HepG2 (cell line): ENCODE measurements around the gene BTBD1. TPM values are rescaled to one million over a fixed set of nuclear protein-coding genes. Genes with fewer than 3 reads are reported as not detected.
A peak's percentile ranks its signal among the peaks of the same experiment; 100 is the strongest.

Experiments used
- ARHGAP35 ChIP-seq: sonication (generic); formaldehyde crosslinking; IDR thresholded peaks from 2 replicates; pipeline ENCODE4 v1.9.0; 2022; ENCODE audit warnings: mild to moderate bottlenecking, inconsistent platforms, moderate library complexity, missing genetic modification reagents, borderline replicate concordance
- CTCF ChIP-seq: sonication (generic); formaldehyde crosslinking; IDR thresholded peaks from 2 replicates; pipeline ENCODE4 v1.5.0; 2020; ENCODE audit warnings: mild to moderate bottlenecking, missing genetic modification reagents, moderate library complexity
- EED ChIP-seq: sonication (generic); formaldehyde crosslinking; IDR thresholded peaks from 2 replicates; pipeline ENCODE4 v1.5.0; 2020; ENCODE audit warnings: mild to moderate bottlenecking, missing genetic modification reagents
- IKZF5 ChIP-seq: IDR thresholded peaks from 2 replicates; pipeline ENCODE4 v1.6.1; 2018; ENCODE audit warnings: missing genetic modification reagents, mild to moderate bottlenecking, missing compliant biosample characterization
- IRF9 ChIP-seq: sonication (generic); formaldehyde crosslinking; IDR thresholded peaks from 2 replicates; pipeline ENCODE4 v1.8.0; 2022; ENCODE audit warnings: missing genetic modification reagents, mild to moderate bottlenecking, borderline replicate concordance
- KDM4B ChIP-seq: sonication (generic); formaldehyde crosslinking; IDR thresholded peaks from 2 replicates; pipeline ENCODE4 v1.4.0; 2020; ENCODE audit warnings: missing genetic modification reagents
- KDM5B ChIP-seq: sonication (generic); formaldehyde crosslinking; IDR thresholded peaks from 2 replicates; pipeline ENCODE4 v1.4.0; 2020; ENCODE audit warnings: missing genetic modification reagents, mild to moderate bottlenecking, borderline replicate concordance
- KMT2A ChIP-seq: sonication (generic); formaldehyde crosslinking; IDR thresholded peaks from 2 replicates; pipeline ENCODE4 v1.4.0; 2020; ENCODE audit warnings: missing genetic modification reagents
- MIXL1 ChIP-seq: IDR thresholded peaks from 2 replicates; pipeline ENCODE4 v1.6.1; 2016
- NKX3-1 ChIP-seq: sonication (generic); formaldehyde crosslinking; IDR thresholded peaks from 2 replicates; pipeline ENCODE4 v1.5.0; 2020; ENCODE audit warnings: missing genetic modification reagents
- NPAS2 ChIP-seq: sonication (generic); formaldehyde crosslinking; IDR thresholded peaks from 2 replicates; pipeline ENCODE4 v1.8.0; 2022; ENCODE audit warnings: mild to moderate bottlenecking, missing genetic modification reagents, borderline replicate concordance
- RBFOX2 ChIP-seq: fragments of 200-400 bp; formaldehyde crosslinking; IDR thresholded peaks from 2 replicates; pipeline ENCODE4 v1.6.1; 2017; ENCODE audit warnings: low read depth, mild to moderate bottlenecking, low read length
- STAT5B ChIP-seq: sonication (generic); formaldehyde crosslinking; IDR thresholded peaks from 2 replicates; pipeline ENCODE4 v1.4.0; 2020; ENCODE audit warnings: missing genetic modification reagents
- TBX2 ChIP-seq: sonication (generic); formaldehyde crosslinking; IDR thresholded peaks from 2 replicates; pipeline ENCODE4 v1.5.0; 2020; ENCODE audit warnings: missing genetic modification reagents, mild to moderate bottlenecking, borderline replicate concordance
- TGIF2 ChIP-seq: IDR thresholded peaks from 2 replicates; pipeline ENCODE4 v1.6.1; 2016; ENCODE audit warnings: control low read depth, missing compliant biosample characterization
- XRCC5 ChIP-seq: fragments of 200-400 bp; formaldehyde crosslinking; optimal IDR thresholded peaks from 2 replicates; pipeline ENCODE3; 2017; ENCODE audit warnings: mild to moderate bottlenecking, low read length
- ZFP36L2 ChIP-seq: sonication (generic); formaldehyde crosslinking; IDR thresholded peaks from 2 replicates; pipeline ENCODE4 v1.4.0; 2020; ENCODE audit warnings: missing genetic modification reagents
- ZNF207 ChIP-seq: fragments of 450-650 bp; IDR thresholded peaks from 2 replicates; pipeline ENCODE4 v1.6.1; 2016; ENCODE audit warnings: antibody characterized with exemption, borderline replicate concordance
- ZNF232 ChIP-seq: sonication (generic); formaldehyde crosslinking; IDR thresholded peaks from 2 replicates; pipeline ENCODE4 v1.4.0; 2020; ENCODE audit warnings: missing genetic modification reagents, borderline replicate concordance
- ZNF280B ChIP-seq: sonication (generic); formaldehyde crosslinking; IDR thresholded peaks from 2 replicates; pipeline ENCODE4 v1.5.0; 2020; ENCODE audit warnings: missing genetic modification reagents, mild to moderate bottlenecking, borderline replicate concordance
- ZNF556 ChIP-seq: sonication (generic); formaldehyde crosslinking; IDR thresholded peaks from 2 replicates; pipeline ENCODE4 v1.4.0; 2020; ENCODE audit warnings: mild to moderate bottlenecking, missing genetic modification reagents, borderline replicate concordance
- ZNF678 ChIP-seq: sonication (generic); formaldehyde crosslinking; IDR thresholded peaks from 2 replicates; pipeline ENCODE4 v1.4.0; 2020; ENCODE audit warnings: mild to moderate bottlenecking, missing genetic modification reagents
- ZNF747 ChIP-seq: sonication (generic); formaldehyde crosslinking; IDR thresholded peaks from 2 replicates; pipeline ENCODE4 v1.8.1; 2023; ENCODE audit warnings: missing genetic modification reagents, mild to moderate bottlenecking, borderline replicate concordance
- ZNF878 ChIP-seq: sonication (generic); formaldehyde crosslinking; IDR thresholded peaks from 2 replicates; pipeline ENCODE4 v1.8.1; 2023; ENCODE audit warnings: mild to moderate bottlenecking, missing genetic modification reagents, moderate library complexity
- polyA plus RNA-seq, 8 experiments: library from polyadenylated mRNA; depleted of rRNA in 3 of 8; stranded (reverse) in 7 of 8; unstranded in 1 of 8; fragments of >200 nt; fragmentation: Illumina TruSeq in 4 of 8; extraction: Trizol in 4 of 8; gene quantifications; 2 replicates each; pipeline versions ENCODE4 v1.2.1 to v1.2.3, GENCODE V29; 2011 to 2016; ENCODE audit warnings: low read depth in 4 of 8, missing spikeins in 1 of 8, mixed read lengths in 1 of 8; ENCODE audit not compliant: insufficient read depth in 1 of 8
- total RNA-seq, 5 experiments: library from RNA; depleted of rRNA; stranded (reverse); fragments of >200 nt; fragmentation: Illumina TruSeq; extraction: Trizol; gene quantifications; 2 replicates each; pipeline ENCODE4 v1.2.3, GENCODE V29; 2016; ENCODE audit warnings: low read depth in 1 of 5

The BTBD1 gene
- total and polyA plus RNA-seq, 2 of the 13 experiments (the other 11 are each of a cell fraction or from before 2014, with no cell fraction given), result 32.1 to 53.9 TPM

- TF ChIP-seq KMT2A (CRISPR knock-in tag), result peak; percentile 87; the same call in 1 of the 2 replicates
- no peak for TF ChIP-seq NPAS2 (CRISPR knock-in tag)
- no peak; the same call in 1 of the 2 replicates for TF ChIP-seq ZNF280B
- peak; percentile 90 for TF ChIP-seq ZNF232 (CRISPR knock-in tag)
- TF ChIP-seq ZNF207, result no peak
- TF ChIP-seq KDM5B (CRISPR knock-in tag), result peak; percentile 91; the same call in 1 of the 2 replicates
- peak; percentile 81; the same call in 1 of the 2 replicates for TF ChIP-seq TGIF2 (CRISPR knock-in tag)
- TF ChIP-seq STAT5B (CRISPR knock-in tag), result 0 out of 2 replicates have a peak, but pooled peaks have one; percentile 61
- 0 out of 2 replicates have a peak, but pooled peaks have one; percentile 45 for TF ChIP-seq ZNF678
- TF ChIP-seq RBFOX2, result peak; percentile 97
- peak; percentile 96 for TF ChIP-seq CTCF
- peak; percentile 39; the same call in 1 of the 2 replicates for TF ChIP-seq ZNF556
- TF ChIP-seq MIXL1, result peak; percentile 40; the same call in 1 of the 2 replicates
- peak; percentile 38; the same call in 1 of the 2 replicates for TF ChIP-seq KDM4B (CRISPR knock-in tag)
- peak; percentile 81; the same call in 1 of the 2 replicates for TF ChIP-seq IRF9 (CRISPR knock-in tag)
- TF ChIP-seq IKZF5, result 0 out of 2 replicates have a peak, but pooled peaks have one; percentile 40
- TF ChIP-seq ARHGAP35 (CRISPR knock-in tag), result no peak; the same call in 1 of the 2 replicates
- TF ChIP-seq ZNF878 (CRISPR knock-in tag), result no peak
- TF ChIP-seq ZNF747 (CRISPR knock-in tag), result peak; percentile 94
- peak; percentile 86 for TF ChIP-seq EED (CRISPR knock-in tag)
- peak; percentile 87 for TF ChIP-seq XRCC5
- TF ChIP-seq NKX3-1 (CRISPR knock-in tag), result peak; percentile 44; the same call in 1 of the 2 replicates
- peak; percentile 79; the same call in 1 of the 2 replicates for TF ChIP-seq TBX2 (CRISPR knock-in tag)
- TF ChIP-seq ZFP36L2 (CRISPR knock-in tag), result no peak
These were observed 55.6 kb downstream of the BTBD1 start, which contains the start of gene C15orf40 (continued) for GRCh38 chr15:83011271-83012075.
